Heart right ventricle (tissue), 16 donors: ENCODE measurements around the gene SLC6A7. TPM values are rescaled to one million over a fixed set of nuclear protein-coding genes. Genes with fewer than 3 reads are reported as not detected.

Experiments used
- ATAC-seq, 8 donors: fragments of 200-7000 bp; cut with Tn5 transposase; one replicate each; pipeline ENCODE4 v1.9.1; 2020; ENCODE audit warnings: mild to moderate bottlenecking in 8 of 8, moderate library complexity in 8 of 8, moderate number of reproducible peaks in 1 of 8
- DNase-seq, 2 donors: peaks; one replicate each; pipeline ENCODE4 v3.0.0-alpha.2; 2020
- H3K27ac ChIP-seq, 10 donors: fragments of 200-600 bp; sonication (generic) in 2 of 10; one replicate each; pipeline versions ENCODE4 v1.5.0 to v1.8.0; 2020 to 2022; ENCODE audit warnings: mild to moderate bottlenecking in 3 of 10
- H3K27me3 ChIP-seq, 7 donors: fragments of 200-600 bp; one replicate each; pipeline ENCODE4 v1.8.0; 2021 to 2022; ENCODE audit warnings: mild to moderate bottlenecking in 2 of 7
- H3K36me3 ChIP-seq, 9 donors: fragments of 200-600 bp; sonication (generic) in 1 of 9; one replicate each; pipeline versions ENCODE4 v1.5.0 to v1.8.0; 2020 to 2022; ENCODE audit warnings: mild to moderate bottlenecking in 2 of 9
- H3K4me1 ChIP-seq, 9 donors: fragments of 200-600 bp; sonication (generic) in 1 of 9; one replicate each; pipeline versions ENCODE4 v1.5.0 to v1.8.0; 2020 to 2022; ENCODE audit warnings: mild to moderate bottlenecking in 4 of 9
- H3K4me3 ChIP-seq, 10 donors: fragments of 200-600 bp; sonication (generic) in 2 of 10; one replicate each; pipeline versions ENCODE4 v1.5.0 to v1.8.0; 2020 to 2022; ENCODE audit warnings: mild to moderate bottlenecking in 7 of 10, moderate library complexity in 2 of 10
- H3K9me3 ChIP-seq, 11 donors: fragments of 200-600 bp in 10 of 11; sonication (generic) in 2 of 11; one replicate each; pipeline versions ENCODE4 v1.5.0 to v1.8.0; 2013 to 2022; ENCODE audit warnings: mild to moderate bottlenecking in 2 of 11, control low read depth in 1 of 11, moderate library complexity in 1 of 11
- WGBS, 2 donors: extraction: QIAGEN DNeasy Blood & Tissue Kit; methylation state at CpG; one replicate each; pipeline ENCODE4 v1.1.7; 2013; ENCODE audit warnings: inconsistent platforms in 1 of 2; 5-methylcytosine and 5-hydroxymethylcytosine counted together
- intact Hi-C, 10 donors: fragments of 100-400 bp; cut with DNase I; formaldehyde crosslinking; loops; one replicate each; pipeline versions ENCODE4 v1.11.1 to v1.14.2; 2022
- polyA plus RNA-seq, 2 donors: library from polyadenylated mRNA; stranded (reverse); fragments of 200-250 nt; gene quantifications; one replicate each; pipeline ENCODE4 v1.2.3, GENCODE V29; 2013
- total RNA-seq, 10 donors: library from RNA; stranded (reverse); fragmentation: NEBNext Ultra II Directional in 3 of 10; extraction: Animal tissue kit (Norgen Biotek cat#: 25700) in 3 of 10; gene quantifications; one replicate each; pipeline versions ENCODE4 v1.2.1 to v1.2.4, GENCODE V29; 2021 to 2023
- TF ChIP-seq, protein P1 (sequence below), 9 donors: fragments of 200-600 bp; sonication (generic) in 2 of 9; IDR thresholded peaks; one replicate each; pipeline versions ENCODE4 v1.5.0 to v1.8.0; 2021 to 2022; ENCODE audit warnings: antibody characterized with exemption in 9 of 9, mild to moderate bottlenecking in 5 of 9, moderate library complexity in 1 of 9
- donor health status: Arrhythmogenic right ventricular cardiomyopathy.
- donor health status: ischemic (EF 13 %, LVEDD 7.1; RV severe dilation, severe dysfunction).
- donor health status: healthy with polysubstance abuse.
- donor health status: DM: no; HTN: yes; CAD: no.
- donor health status: DM: no; HTN: no; CAD: no.
- donor health status: ischemic (EF 25% LVEDD 6.9; RV normal size, moderate dysfunction).
- donor health status: ischemic (EF 25% LVEDD 5.7; RV mildly dilated, moderate dysfunction).
- donor health status: healthy.
- donor health status: DM: yes; HTN: yes; CAD: no.
- donor health status: Ischemic cardiomyopathy.
- donor health status: ischemic (EF 35%, LVEDD 5.7; RV mildly dilated, moderate dysfunction).
- donor health status: nonischemic (EF 11% LVEDD 7.7; RV severe dilation, severe dysfunction).
- donor health status: DM: yes; HTN: yes; CAD: no.
- donor health status: PGD.
- donor health status: ischemic (EF 29% LVEDD 5.4; RV normal size, mild dysfunction).
- donor health status: nonischemic (EF 23%, LVEDD 6.1; RV moderate dilation, normal function).

Gene SLC6A7
- total and polyA plus RNA-seq, 12 donors = not detected

DNA sequence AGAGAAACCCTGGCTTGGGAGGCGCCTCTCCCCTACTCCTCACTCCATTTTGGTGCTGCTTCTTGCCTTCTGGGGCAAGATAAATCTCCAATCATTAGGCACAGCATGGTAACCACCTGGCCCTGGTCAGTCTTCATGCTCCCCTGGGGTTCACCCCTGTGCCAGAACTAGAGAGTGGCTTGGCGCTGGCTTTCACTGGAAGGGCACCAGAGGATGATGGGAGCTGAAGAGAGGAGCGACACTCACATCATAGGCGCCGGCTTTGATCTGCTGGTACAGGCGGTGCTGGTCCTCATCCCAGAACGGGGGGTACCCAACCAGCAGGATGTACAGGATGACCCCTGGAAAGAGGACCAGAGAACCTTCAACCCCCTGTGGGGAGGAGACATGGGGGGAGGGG, 61.6 kb downstream of the SLC6A7 start:
- DNase-seq (no peak), ATAC-seq (no peak)
- Histone ChIP-seq H3K27me3 (no peaks in the 10 kb centered on the region), H3K27ac (no peak overlapping the region), H3K4me3 (no peak overlapping the region), H3K9me3 (no peaks in the 10 kb centered on the region), H3K36me3 (no peaks in the 10 kb centered on the region), H3K4me1 (peaks cover 0 to 13% (median 0%) of the 10 kb centered on the region in 9 donors)
- 93% methylated on average over 7 of the region's 7 CpGs for WGBS, 2 donors
- TF ChIP-seq, protein P1, sequence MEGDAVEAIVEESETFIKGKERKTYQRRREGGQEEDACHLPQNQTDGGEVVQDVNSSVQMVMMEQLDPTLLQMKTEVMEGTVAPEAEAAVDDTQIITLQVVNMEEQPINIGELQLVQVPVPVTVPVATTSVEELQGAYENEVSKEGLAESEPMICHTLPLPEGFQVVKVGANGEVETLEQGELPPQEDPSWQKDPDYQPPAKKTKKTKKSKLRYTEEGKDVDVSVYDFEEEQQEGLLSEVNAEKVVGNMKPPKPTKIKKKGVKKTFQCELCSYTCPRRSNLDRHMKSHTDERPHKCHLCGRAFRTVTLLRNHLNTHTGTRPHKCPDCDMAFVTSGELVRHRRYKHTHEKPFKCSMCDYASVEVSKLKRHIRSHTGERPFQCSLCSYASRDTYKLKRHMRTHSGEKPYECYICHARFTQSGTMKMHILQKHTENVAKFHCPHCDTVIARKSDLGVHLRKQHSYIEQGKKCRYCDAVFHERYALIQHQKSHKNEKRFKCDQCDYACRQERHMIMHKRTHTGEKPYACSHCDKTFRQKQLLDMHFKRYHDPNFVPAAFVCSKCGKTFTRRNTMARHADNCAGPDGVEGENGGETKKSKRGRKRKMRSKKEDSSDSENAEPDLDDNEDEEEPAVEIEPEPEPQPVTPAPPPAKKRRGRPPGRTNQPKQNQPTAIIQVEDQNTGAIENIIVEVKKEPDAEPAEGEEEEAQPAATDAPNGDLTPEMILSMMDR (IDR thresholded peaks at IDR 0.05) = no peak
- intact Hi-C loops = no loop called here

GRCh38 chr5:150252489-150252888, 62.6 kb downstream of the SLC6A7 start:
- Histone ChIP-seq H3K27ac (no peak overlapping the region), H3K36me3 (no peaks in the 10 kb centered on the region), H3K9me3 (no peaks in the 10 kb centered on the region), H3K4me3 (no peak overlapping the region), H3K27me3 (no peaks in the 10 kb centered on the region), H3K4me1 (peaks cover 0 to 8% (median 0%) of the 10 kb centered on the region in 9 donors)
- 89 to 90% methylated on average over 6 of the region's 6 CpGs for WGBS, 2 donors
- DNase-seq (no peak), ATAC-seq (no peak)
- TF ChIP-seq, protein P1 (IDR thresholded peaks at IDR 0.05) = no peak
- intact Hi-C loops = no loop called here

- ATAC-seq (no peak), DNase-seq (no peak)
- intact Hi-C loops = no loop called here
- no peak overlapping the region for H3K27ac ChIP-seq
- 91 to 94% methylated on average over 10 of the region's 10 CpGs for WGBS, 2 donors
- TF ChIP-seq, protein P1 (IDR thresholded peaks at IDR 0.05) = no peak
- H3K36me3 ChIP-seq = no peaks in the 10 kb centered on the region
- H3K9me3 ChIP-seq = no peaks in the 10 kb centered on the region
- H3K4me1 ChIP-seq = peaks cover 0 to 8% (median 0%) of the 10 kb centered on the region in 9 donors
- no peaks in the 10 kb centered on the region for H3K27me3 ChIP-seq
- no peak overlapping the region for H3K4me3 ChIP-seq
Measured at GRCh38 chr5:150253416-150254208, 63.8 kb downstream of the SLC6A7 start.

DNA sequence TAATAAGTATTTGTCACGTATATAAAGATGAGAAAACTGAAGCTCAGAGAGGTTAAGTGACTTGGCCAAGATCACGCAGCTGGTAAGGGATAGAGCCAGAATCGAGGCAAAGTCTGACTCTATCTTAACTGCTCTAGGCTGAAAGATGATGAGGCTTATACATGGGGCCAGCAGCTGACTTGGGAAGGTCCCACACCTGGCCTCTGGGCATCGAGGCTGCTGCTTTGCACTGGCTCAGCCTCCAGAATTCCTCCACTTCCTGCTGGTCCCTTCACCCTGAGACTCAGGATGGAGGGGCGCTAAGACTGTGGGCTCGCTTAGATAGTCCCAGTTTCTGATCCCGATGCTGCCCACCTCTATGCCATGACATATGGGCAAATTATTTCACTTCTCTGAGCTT, 64.5 kb downstream of the SLC6A7 start:
- no peaks in the 10 kb centered on the region for H3K27me3 ChIP-seq
- TF ChIP-seq, protein P1 (IDR thresholded peaks at IDR 0.05) = no peak
- DNase-seq (no peak), ATAC-seq (no peak)
- no peaks in the 10 kb centered on the region for H3K36me3 ChIP-seq
- no peaks in the 10 kb centered on the region for H3K9me3 ChIP-seq
- intact Hi-C loops = no loop called here
- H3K4me3 ChIP-seq = no peak overlapping the region
- H3K27ac ChIP-seq = no peak overlapping the region
- WGBS, 2 donors = 73 to 76% methylated on average over 7 of the region's 7 CpGs
- H3K4me1 ChIP-seq = peaks cover 0 to 8% (median 0%) of the 10 kb centered on the region in 9 donors
